HepG2 (cell line): ENCODE data around the gene TEX19. TPM values are rescaled to one million over a fixed set of nuclear protein-coding genes. Genes with fewer than 3 reads are reported as not detected.
A peak's percentile ranks its signal among the peaks of the same experiment; 100 is the strongest.

ENCODE experiments used
- ATAC-seq: fragments of 200-7000 bp; cut with Tn5 transposase; 3 replicates; pipeline ENCODE4 v1.9.1; 2020; ENCODE audit warnings: mild to moderate bottlenecking, moderate library complexity
- BruUV-seq: library from RNA; stranded (reverse); fragments of 400-500 nt; replicated peaks from 2 replicates; lab custom pipeline; 2021; lab: Mats Ljungman, UMichigan
- CTCF ChIA-PET: fragments of 300-600 bp; formaldehyde crosslinking; extraction: SDS; loops from one replicate; lab custom pipeline; 2021; ENCODE audit warnings: low total read pairs, inconsistent platforms, low intra/inter-chr PET ratio; lab: Yijun Ruan, JAX
- POLR2A ChIA-PET: fragments of 350-600 bp; sonication (Branson Sonifier 250); formaldehyde crosslinking; loops from one replicate; lab custom pipeline; 2020; ENCODE audit warnings: antibody characterized with exemption, inconsistent platforms; lab: Yijun Ruan, JAX
- DNase-seq: peaks from one replicate; pipeline ENCODE4 v3.0.0-alpha.2; 2015; ENCODE audit warnings: low spot score
- FAIRE-seq: peaks from 3 replicates; lab custom pipeline; 2011; peaks lifted over from hg19 to GRCh38; lab: Jason Lieb, UNC
- H2AFZ ChIP-seq: one replicate; pipeline ENCODE4 v1.6.1; 2011; ENCODE audit warnings: low read length, inconsistent platforms
- H3K27ac ChIP-seq: fragments of 300-600 bp; 3 replicates; pipeline ENCODE4 v1.8.0; 2011; ENCODE audit warnings: mixed run types, mild to moderate bottlenecking, mixed read lengths, low read length, inconsistent platforms; ENCODE audit not compliant: insufficient read depth; ENCODE audit errors: extremely low read length
- H3K27me3 ChIP-seq, 2 experiments: fragments of 200-600 bp in 1 of 2; 2 replicates in 1 of 2; 3 replicates in 1 of 2; pipeline versions ENCODE4 v1.6.0 to v1.8.0; 2011; ENCODE audit warnings: low read length in 2 of 2, mild to moderate bottlenecking in 2 of 2, moderate library complexity in 2 of 2, inconsistent platforms in 1 of 2; ENCODE audit not compliant: insufficient read depth in 2 of 2, control insufficient read depth in 1 of 2
- H3K36me3 ChIP-seq, 2 experiments: fragments of 200-600 bp in 1 of 2; replicated peaks in 1 of 2; 2 replicates in 1 of 2; 3 replicates in 1 of 2; pipeline versions ENCODE4 v1.5.1 to v1.8.0; 2011; ENCODE audit warnings: low read length in 2 of 2, inconsistent platforms in 1 of 2; ENCODE audit not compliant: insufficient read depth in 2 of 2, control insufficient read depth in 1 of 2
- H3K4me1 ChIP-seq: 2 replicates; pipeline ENCODE4 v1.5.1; 2012; ENCODE audit warnings: low read length, inconsistent platforms; ENCODE audit not compliant: insufficient read depth
- H3K4me2 ChIP-seq: 2 replicates; pipeline ENCODE4 v1.6.0; 2011; ENCODE audit warnings: low read depth, low read length, inconsistent platforms
- H3K4me3 ChIP-seq, 3 experiments: fragments of 200-600 bp in 1 of 3; sonication (generic), shearing (Covaris generic) in 1 of 3; replicated peaks in 1 of 3; 2 replicates each; pipeline ENCODE4 v1.5.1; 2011 to 2016; ENCODE audit warnings: low read length in 3 of 3, inconsistent platforms in 2 of 3, low read depth in 2 of 3, mild to moderate bottlenecking in 2 of 3, control low read depth in 1 of 3, mixed read lengths in 1 of 3; ENCODE audit not compliant: insufficient read depth in 1 of 3
- H3K79me2 ChIP-seq: one replicate; pipeline ENCODE4 v1.6.1; 2011; ENCODE audit warnings: low read length, inconsistent platforms; ENCODE audit not compliant: insufficient read depth
- H3K9ac ChIP-seq: 2 replicates; pipeline ENCODE4 v1.6.0; 2011; ENCODE audit warnings: mild to moderate bottlenecking, low read depth, low read length, inconsistent platforms; ENCODE audit not compliant: insufficient read depth
- H3K9me3 ChIP-seq: 2 replicates; pipeline ENCODE4 v1.5.1; 2012; ENCODE audit warnings: mild to moderate bottlenecking, low read length
- H4K20me1 ChIP-seq: 2 replicates; pipeline ENCODE4 v1.6.0; 2011; ENCODE audit warnings: inconsistent platforms, mild to moderate bottlenecking, low read length, moderate library complexity; ENCODE audit not compliant: insufficient read depth
- ETV5 ChIP-seq: IDR thresholded peaks from 2 replicates; pipeline ENCODE4 v1.6.1; 2018; ENCODE audit warnings: missing biosample characterization, missing genetic modification reagents, inconsistent platforms, borderline replicate concordance
- FOXK1 ChIP-seq: sonication (generic); formaldehyde crosslinking; IDR thresholded peaks from 2 replicates; pipeline ENCODE4 v1.4.0; 2020; ENCODE audit warnings: low read depth, missing genetic modification reagents, borderline replicate concordance
- GABPB1 ChIP-seq: IDR thresholded peaks from 2 replicates; pipeline ENCODE4 v1.6.1; 2016; ENCODE audit warnings: mild to moderate bottlenecking, missing genetic modification reagents, moderate library complexity, missing compliant biosample characterization
- MAFK ChIP-seq, 2 experiments: IDR thresholded peaks in 1 of 2; conservative IDR thresholded peaks in 1 of 2; 2 replicates each; pipeline ENCODE4 v1.6.1; 2011; ENCODE audit warnings: improper control_type of control experiment in 2 of 2, low read length in 2 of 2
- XBP1 ChIP-seq: sonication (generic); formaldehyde crosslinking; IDR thresholded peaks from 2 replicates; pipeline ENCODE4 v1.5.0; 2020; ENCODE audit warnings: missing genetic modification reagents
- ZNF615 ChIP-seq: sonication (generic); formaldehyde crosslinking; IDR thresholded peaks from 2 replicates; pipeline ENCODE4 v1.5.0; 2020; ENCODE audit warnings: mild to moderate bottlenecking, missing genetic modification reagents, borderline replicate concordance
- ZNF839 ChIP-seq: sonication (generic); formaldehyde crosslinking; IDR thresholded peaks from 2 replicates; pipeline ENCODE4 v1.4.0; 2020; ENCODE audit warnings: missing genetic modification reagents, mild to moderate bottlenecking, borderline replicate concordance
- WGBS: methylation state at CpG from one replicate; pipeline ENCODE4 v1.1.6; 2017; ENCODE audit warnings: low lambda C conversion rate; 5-methylcytosine and 5-hydroxymethylcytosine counted together
- in situ Hi-C: cut with HindIII; loops from 2 replicates; pipeline ENCODE4 v1.10.0; 2017; ENCODE audit warnings: low pct_unique_long_range_greater_than_20kb; ENCODE audit not compliant: extremely low pct_ligation_motif_present
- intact Hi-C: fragments of 100-400 bp; cut with micrococcal nuclease; formaldehyde crosslinking; loops from one replicate; pipeline ENCODE4 v1.10.0; 2022; ENCODE audit not compliant: unreplicated experiment
- polyA plus RNA-seq, 8 experiments: library from polyadenylated mRNA; depleted of rRNA in 3 of 8; stranded (reverse) in 7 of 8; unstranded in 1 of 8; fragments of >200 nt; fragmentation: Illumina TruSeq in 4 of 8; extraction: Trizol in 4 of 8; gene quantifications; 2 replicates each; pipeline versions ENCODE4 v1.2.1 to v1.2.3, GENCODE V29; 2011 to 2016; ENCODE audit warnings: low read depth in 4 of 8, missing spikeins in 1 of 8, mixed read lengths in 1 of 8; ENCODE audit not compliant: insufficient read depth in 1 of 8
- total RNA-seq, 5 experiments: library from RNA; depleted of rRNA; stranded (reverse); fragments of >200 nt; fragmentation: Illumina TruSeq; extraction: Trizol; gene quantifications; 2 replicates each; pipeline ENCODE4 v1.2.3, GENCODE V29; 2016; ENCODE audit warnings: low read depth in 1 of 5
- TF ChIP-seq, protein P1 (sequence below): IDR thresholded peaks from 2 replicates; pipeline ENCODE4 v1.6.1; 2012; ENCODE audit warnings: inconsistent platforms
- TF ChIP-seq, protein P2 (sequence below): sonication (generic); formaldehyde crosslinking; IDR thresholded peaks from 2 replicates; pipeline ENCODE4 v1.4.0; 2020; ENCODE audit warnings: missing genetic modification reagents
- TF ChIP-seq, protein P3 (sequence below): sonication (generic); formaldehyde crosslinking; IDR thresholded peaks from 2 replicates; pipeline ENCODE4 v1.4.0; 2020; ENCODE audit warnings: mild to moderate bottlenecking, missing genetic modification reagents

The TEX19 gene
- total and polyA plus RNA-seq, 2 of the 13 experiments (the other 11 are each of a cell fraction or from before 2014, with no cell fraction given), result 1.3 to 6.0 TPM

- no peak for TF ChIP-seq MAFK (conservative IDR thresholded peaks at IDR 0.05 in 1 of 2, IDR thresholded peaks at IDR 0.05 in 1 of 2; ENCODE audit: low read length in 2 of 2)
These were observed 29.3 kb downstream of the TEX19 start (continued) for GRCh38 chr17:82388223-82388921.

GRCh38 chr17:82388922-82389283 is 29.9 kb downstream of the TEX19 start:
- 60% methylated on average over 21 of the region's 21 CpGs for WGBS
- ATAC-seq (no peak), DNase-seq (no peak), FAIRE-seq (no peak)
- no peak overlapping the region for H3K4me2 ChIP-seq
- no peak overlapping the region for H3K9ac ChIP-seq
- H3K36me3 ChIP-seq, result peaks cover 6 to 17% of the 10 kb centered on the region in 2 experiments; a peak in 4 of 5 replicates
- peaks cover 28% of the 10 kb centered on the region for H3K4me1 ChIP-seq
- BruUV-seq, result no TSS peak
- H3K9me3 ChIP-seq, result no peaks in the 10 kb centered on the region
- no peak overlapping the region for H2AFZ ChIP-seq
- intact Hi-C loops (loop anchor here (5.0 kb wide), 1 partner anchor 37 kb away; no protein-coding TSS in a partner anchor), in situ Hi-C loops (loop anchor here (5.0 kb wide), 1 partner anchor 37 kb away; no protein-coding TSS in a partner anchor)
- H4K20me1 ChIP-seq, result no peaks in the 10 kb centered on the region
- no peak overlapping the region for H3K4me3 ChIP-seq
- ChIA-PET POLR2A (interaction anchor here (1.3 kb wide), 1 partner anchor 24 kb away, joined by 4 read pairs; no protein-coding TSS in a partner anchor), CTCF (no interaction called here)
- peaks cover 8 to 25% of the 10 kb centered on the region in 2 experiments; a peak in 3 of 5 replicates for H3K27me3 ChIP-seq
- no peaks in the 10 kb centered on the region for H3K79me2 ChIP-seq
- no peak overlapping the region for H3K27ac ChIP-seq
- TF ChIP-seq ZNF615 (CRISPR knock-in tag) (no peak), GABPB1 (CRISPR knock-in tag) (0 out of 2 replicates have a peak, but pooled peaks have one; percentile 17), XBP1 (CRISPR knock-in tag) (no peak), FOXK1 (no peak), ZNF839 (CRISPR knock-in tag) (no peak), ETV5 (CRISPR knock-in tag) (no peak)
- TF ChIP-seq, protein P1, sequence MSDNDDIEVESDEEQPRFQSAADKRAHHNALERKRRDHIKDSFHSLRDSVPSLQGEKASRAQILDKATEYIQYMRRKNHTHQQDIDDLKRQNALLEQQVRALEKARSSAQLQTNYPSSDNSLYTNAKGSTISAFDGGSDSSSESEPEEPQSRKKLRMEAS, result peak; percentile 72
- TF ChIP-seq, protein P2, sequence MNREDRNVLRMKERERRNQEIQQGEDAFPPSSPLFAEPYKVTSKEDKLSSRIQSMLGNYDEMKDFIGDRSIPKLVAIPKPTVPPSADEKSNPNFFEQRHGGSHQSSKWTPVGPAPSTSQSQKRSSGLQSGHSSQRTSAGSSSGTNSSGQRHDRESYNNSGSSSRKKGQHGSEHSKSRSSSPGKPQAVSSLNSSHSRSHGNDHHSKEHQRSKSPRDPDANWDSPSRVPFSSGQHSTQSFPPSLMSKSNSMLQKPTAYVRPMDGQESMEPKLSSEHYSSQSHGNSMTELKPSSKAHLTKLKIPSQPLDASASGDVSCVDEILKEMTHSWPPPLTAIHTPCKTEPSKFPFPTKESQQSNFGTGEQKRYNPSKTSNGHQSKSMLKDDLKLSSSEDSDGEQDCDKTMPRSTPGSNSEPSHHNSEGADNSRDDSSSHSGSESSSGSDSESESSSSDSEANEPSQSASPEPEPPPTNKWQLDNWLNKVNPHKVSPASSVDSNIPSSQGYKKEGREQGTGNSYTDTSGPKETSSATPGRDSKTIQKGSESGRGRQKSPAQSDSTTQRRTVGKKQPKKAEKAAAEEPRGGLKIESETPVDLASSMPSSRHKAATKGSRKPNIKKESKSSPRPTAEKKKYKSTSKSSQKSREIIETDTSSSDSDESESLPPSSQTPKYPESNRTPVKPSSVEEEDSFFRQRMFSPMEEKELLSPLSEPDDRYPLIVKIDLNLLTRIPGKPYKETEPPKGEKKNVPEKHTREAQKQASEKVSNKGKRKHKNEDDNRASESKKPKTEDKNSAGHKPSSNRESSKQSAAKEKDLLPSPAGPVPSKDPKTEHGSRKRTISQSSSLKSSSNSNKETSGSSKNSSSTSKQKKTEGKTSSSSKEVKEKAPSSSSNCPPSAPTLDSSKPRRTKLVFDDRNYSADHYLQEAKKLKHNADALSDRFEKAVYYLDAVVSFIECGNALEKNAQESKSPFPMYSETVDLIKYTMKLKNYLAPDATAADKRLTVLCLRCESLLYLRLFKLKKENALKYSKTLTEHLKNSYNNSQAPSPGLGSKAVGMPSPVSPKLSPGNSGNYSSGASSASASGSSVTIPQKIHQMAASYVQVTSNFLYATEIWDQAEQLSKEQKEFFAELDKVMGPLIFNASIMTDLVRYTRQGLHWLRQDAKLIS (CRISPR knock-in tag), result no peak
- TF ChIP-seq, protein P3, sequence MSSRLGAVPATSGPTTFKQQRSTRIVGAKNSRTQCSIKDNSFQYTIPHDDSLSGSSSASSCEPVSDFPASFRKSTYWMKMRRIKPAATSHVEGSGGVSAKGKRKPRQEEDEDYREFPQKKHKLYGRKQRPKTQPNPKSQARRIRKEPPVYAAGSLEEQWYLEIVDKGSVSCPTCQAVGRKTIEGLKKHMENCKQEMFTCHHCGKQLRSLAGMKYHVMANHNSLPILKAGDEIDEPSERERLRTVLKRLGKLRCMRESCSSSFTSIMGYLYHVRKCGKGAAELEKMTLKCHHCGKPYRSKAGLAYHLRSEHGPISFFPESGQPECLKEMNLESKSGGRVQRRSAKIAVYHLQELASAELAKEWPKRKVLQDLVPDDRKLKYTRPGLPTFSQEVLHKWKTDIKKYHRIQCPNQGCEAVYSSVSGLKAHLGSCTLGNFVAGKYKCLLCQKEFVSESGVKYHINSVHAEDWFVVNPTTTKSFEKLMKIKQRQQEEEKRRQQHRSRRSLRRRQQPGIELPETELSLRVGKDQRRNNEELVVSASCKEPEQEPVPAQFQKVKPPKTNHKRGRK (CRISPR knock-in tag), result no peak
